ENCODE data around the gene PCDH15. TPM values are rescaled to one million over a fixed set of nuclear protein-coding genes. Genes with fewer than 3 reads are reported as not detected.

The PCDH15 gene
- polyA plus RNA-seq, 1 of the 3 experiments (the other 2 are of a cell fraction) = 0.03 TPM

GRCh38 chr10:54314430-54314829 is 486.6 kb downstream of the PCDH15 start:
- no peaks in the 10 kb centered on the region for H3K36me3 ChIP-seq (replicated peaks in 1 of 2; ENCODE audit: control insufficient read depth in 1 of 2, insufficient read depth in 2 of 2, low read length in 1 of 2)
- no peaks in the 10 kb centered on the region for H4K20me1 ChIP-seq (ENCODE audit: insufficient read depth)
- no peak for TF ChIP-seq FOXJ3 (CRISPR knock-in tag; IDR thresholded peaks at IDR 0.05)
- no peaks in the 10 kb centered on the region for H3K9me3 ChIP-seq
- WGBS (ENCODE audit: low lambda C conversion rate) = 58% methylated on average over 3 of the region's 3 CpGs
- DNase-seq = no peak
- H2AFZ ChIP-seq (ENCODE audit: low read depth) = no peak overlapping the region
- no peak overlapping the region for H3K27ac ChIP-seq (ENCODE audit: low read depth in 2 of 2, low read length in 1 of 2)
- POLR2A ChIA-PET = no interaction called here
- no peaks in the 10 kb centered on the region for H3K9me2 ChIP-seq
- no peaks in the 10 kb centered on the region for H3F3A ChIP-seq (replicated peaks; ENCODE audit: insufficient read depth)
- no peak overlapping the region for H3K9ac ChIP-seq
- no peaks in the 10 kb centered on the region for H3K79me2 ChIP-seq (ENCODE audit: insufficient read depth)
- no peak overlapping the region for H3K4me3 ChIP-seq (ENCODE audit: low read depth in 2 of 2, low read length in 1 of 2)
- no peaks in the 10 kb centered on the region for H3K27me3 ChIP-seq (ENCODE audit: insufficient read depth)
- CTCF ChIA-PET = no interaction called here
- H3K4me1 ChIP-seq (ENCODE audit: control insufficient read depth in 1 of 2, insufficient read depth in 2 of 2, low read depth in 1 of 2, low read length in 1 of 2) = no peaks in the 10 kb centered on the region
- no peak overlapping the region for H3K4me2 ChIP-seq

- CTCF ChIA-PET = no interaction called here
These were observed 516.4 kb downstream of the PCDH15 start for GRCh38 chr10:54284526-54285193.

DNA sequence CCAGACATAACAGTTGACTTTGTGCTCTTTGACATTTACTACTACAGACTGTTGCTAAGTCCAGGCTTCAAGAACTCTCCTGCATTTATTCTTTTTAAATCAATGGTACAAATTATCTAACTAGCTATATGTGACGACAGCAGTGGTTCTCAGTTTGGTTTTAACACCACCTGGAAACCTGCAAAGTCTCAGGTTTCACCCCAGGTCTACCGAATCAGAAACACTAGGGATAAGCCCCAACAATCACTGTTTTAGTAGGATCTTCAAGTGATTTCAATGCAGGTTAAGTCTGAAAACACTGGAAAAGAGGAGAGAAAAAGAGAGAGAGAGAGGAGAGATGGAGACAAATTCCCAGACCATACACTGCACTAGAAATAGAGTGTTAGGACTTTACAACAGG is 519.0 kb downstream of the PCDH15 start:
- Histone ChIP-seq H3K27ac (ENCODE audit: low read depth in 2 of 2, low read length in 1 of 2) (no peak overlapping the region), H3K9me2 (no peaks in the 10 kb centered on the region), H3K79me2 (ENCODE audit: insufficient read depth) (no peaks in the 10 kb centered on the region), H4K20me1 (ENCODE audit: insufficient read depth) (no peaks in the 10 kb centered on the region), H3K27me3 (ENCODE audit: insufficient read depth) (no peaks in the 10 kb centered on the region), H3K9ac (no peak overlapping the region), H3K36me3 (replicated peaks in 1 of 2; ENCODE audit: control insufficient read depth in 1 of 2, insufficient read depth in 2 of 2, low read length in 1 of 2) (no peaks in the 10 kb centered on the region), H3F3A (replicated peaks; ENCODE audit: insufficient read depth) (no peaks in the 10 kb centered on the region), H3K4me3 (ENCODE audit: low read depth in 2 of 2, low read length in 1 of 2) (no peak overlapping the region), H3K9me3 (no peaks in the 10 kb centered on the region), H3K4me2 (no peak overlapping the region), H3K4me1 (ENCODE audit: control insufficient read depth in 1 of 2, insufficient read depth in 2 of 2, low read depth in 1 of 2, low read length in 1 of 2) (no peaks in the 10 kb centered on the region), H2AFZ (ENCODE audit: low read depth) (no peak overlapping the region)
- DNase-seq = no peak
- ChIA-PET POLR2A (no interaction called here), CTCF (no interaction called here)
- 37% methylated on average over 2 of the region's 2 CpGs for WGBS (ENCODE audit: low lambda C conversion rate)
- TF ChIP-seq, protein P1, sequence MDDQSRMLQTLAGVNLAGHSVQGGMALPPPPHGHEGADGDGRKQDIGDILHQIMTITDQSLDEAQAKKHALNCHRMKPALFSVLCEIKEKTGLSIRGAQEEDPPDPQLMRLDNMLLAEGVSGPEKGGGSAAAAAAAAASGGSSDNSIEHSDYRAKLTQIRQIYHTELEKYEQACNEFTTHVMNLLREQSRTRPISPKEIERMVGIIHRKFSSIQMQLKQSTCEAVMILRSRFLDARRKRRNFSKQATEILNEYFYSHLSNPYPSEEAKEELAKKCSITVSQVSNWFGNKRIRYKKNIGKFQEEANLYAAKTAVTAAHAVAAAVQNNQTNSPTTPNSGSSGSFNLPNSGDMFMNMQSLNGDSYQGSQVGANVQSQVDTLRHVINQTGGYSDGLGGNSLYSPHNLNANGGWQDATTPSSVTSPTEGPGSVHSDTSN (IDR thresholded peaks at IDR 0.05) = no peak
- TF ChIP-seq TEAD4 (IDR thresholded peaks at IDR 0.05; ENCODE audit: borderline replicate concordance, insufficient read depth) (no peak), EZH2phosphoT487 (IDR thresholded peaks at IDR 0.05; ENCODE audit: borderline replicate concordance, low read depth) (no peak), POLR2AphosphoS5 (IDR thresholded peaks at IDR 0.05; ENCODE audit: low read depth, low read length) (no peak), YY1 (IDR thresholded peaks at IDR 0.05; ENCODE audit: low read depth) (no peak), REST (IDR thresholded peaks at IDR 0.05; ENCODE audit: low read depth, low read length) (no peak), NRF1 (IDR thresholded peaks at IDR 0.05; ENCODE audit: low read depth, low read length) (no peak), TCF12 (IDR thresholded peaks at IDR 0.05) (no peak)

More at GRCh38 chr10:54284526-54285193, 516.4 kb downstream of the PCDH15 start:
- POLR2A ChIA-PET = no interaction called here
- H3K36me3 ChIP-seq (replicated peaks in 1 of 2; ENCODE audit: control insufficient read depth in 1 of 2, insufficient read depth in 2 of 2, low read length in 1 of 2) = no peaks in the 10 kb centered on the region
- H3F3A ChIP-seq (replicated peaks; ENCODE audit: insufficient read depth) = no peaks in the 10 kb centered on the region
- no peak overlapping the region for H3K27ac ChIP-seq (ENCODE audit: low read depth in 2 of 2, low read length in 1 of 2)
- H3K27me3 ChIP-seq (ENCODE audit: insufficient read depth) = no peaks in the 10 kb centered on the region
- DNase-seq = no peak
- 41% methylated on average over 2 of the region's 2 CpGs for WGBS (ENCODE audit: low lambda C conversion rate)
- H3K4me3 ChIP-seq (ENCODE audit: low read depth in 2 of 2, low read length in 1 of 2) = no peak overlapping the region
- no peak overlapping the region for H3K4me2 ChIP-seq
- H4K20me1 ChIP-seq (ENCODE audit: insufficient read depth) = no peaks in the 10 kb centered on the region
- no peaks in the 10 kb centered on the region for H3K9me3 ChIP-seq
- no peak overlapping the region for H2AFZ ChIP-seq (ENCODE audit: low read depth)
- TF ChIP-seq TCF12 (IDR thresholded peaks at IDR 0.05) (no peak), RCOR1 (IDR thresholded peaks at IDR 0.05; ENCODE audit: low read length) (no peak), FOXJ3 (CRISPR knock-in tag; IDR thresholded peaks at IDR 0.05) (no peak), USF2 (IDR thresholded peaks at IDR 0.05; ENCODE audit: borderline replicate concordance, low read depth, low read length) (no peak)
- TF ChIP-seq, protein P2, sequence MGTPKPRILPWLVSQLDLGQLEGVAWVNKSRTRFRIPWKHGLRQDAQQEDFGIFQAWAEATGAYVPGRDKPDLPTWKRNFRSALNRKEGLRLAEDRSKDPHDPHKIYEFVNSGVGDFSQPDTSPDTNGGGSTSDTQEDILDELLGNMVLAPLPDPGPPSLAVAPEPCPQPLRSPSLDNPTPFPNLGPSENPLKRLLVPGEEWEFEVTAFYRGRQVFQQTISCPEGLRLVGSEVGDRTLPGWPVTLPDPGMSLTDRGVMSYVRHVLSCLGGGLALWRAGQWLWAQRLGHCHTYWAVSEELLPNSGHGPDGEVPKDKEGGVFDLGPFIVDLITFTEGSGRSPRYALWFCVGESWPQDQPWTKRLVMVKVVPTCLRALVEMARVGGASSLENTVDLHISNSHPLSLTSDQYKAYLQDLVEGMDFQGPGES (IDR thresholded peaks at IDR 0.05; ENCODE audit: low read depth, low read length) = no peak
- H3K9ac ChIP-seq = no peak overlapping the region
- no peaks in the 10 kb centered on the region for H3K9me2 ChIP-seq
- H3K4me1 ChIP-seq (ENCODE audit: control insufficient read depth in 1 of 2, insufficient read depth in 2 of 2, low read depth in 1 of 2, low read length in 1 of 2) = no peaks in the 10 kb centered on the region
- no peaks in the 10 kb centered on the region for H3K79me2 ChIP-seq (ENCODE audit: insufficient read depth)
